Lung (tissue), 12 donors: ENCODE data around the gene GPR155. TPM values are rescaled to one million over a fixed set of nuclear protein-coding genes. Genes with fewer than 3 reads are reported as not detected.
A peak's percentile ranks its signal among the peaks of the same experiment; 100 is the strongest.
"Not testable (repeated sequence)": the region's sequence is repeated elsewhere in the genome, so short reads cannot be mapped to it uniquely, and the experiment has no call there.

ENCODE experiments used
- ATAC-seq: fragments of 200-7000 bp; cut with Tn5 transposase; one replicate; pipeline ENCODE4 v1.9.1; 2020; ENCODE audit warnings: moderate number of reproducible peaks; ENCODE audit not compliant: insufficient read depth, low FRiP score
- DNase-seq, 3 donors: peaks; one replicate each; pipeline ENCODE4 v3.0.0-alpha.2; 2013 to 2017
- H3K27ac ChIP-seq, 2 donors: one replicate each; pipeline ENCODE4 v1.5.1; 2013; ENCODE audit warnings: mild to moderate bottlenecking in 2 of 2, moderate library complexity in 2 of 2, control low read depth in 1 of 2, inconsistent platforms in 1 of 2, low read depth in 1 of 2, low read length in 1 of 2
- H3K27me3 ChIP-seq, 3 donors: one replicate each; pipeline ENCODE4 v1.5.1; 2013; ENCODE audit warnings: low read length in 2 of 3; ENCODE audit not compliant: control insufficient read depth in 3 of 3, insufficient read depth in 3 of 3
- H3K36me3 ChIP-seq, 4 donors: one replicate each; pipeline ENCODE4 v1.5.1; 2013; ENCODE audit warnings: low read length in 4 of 4, mild to moderate bottlenecking in 1 of 4, moderate library complexity in 1 of 4; ENCODE audit not compliant: control insufficient read depth in 4 of 4, insufficient read depth in 4 of 4
- H3K4me1 ChIP-seq, 5 donors: one replicate each; pipeline ENCODE4 v1.5.1; 2013; ENCODE audit warnings: low read length in 5 of 5, mild to moderate bottlenecking in 2 of 5, moderate library complexity in 1 of 5; ENCODE audit not compliant: control insufficient read depth in 5 of 5, insufficient read depth in 5 of 5
- H3K4me3 ChIP-seq: one replicate; pipeline ENCODE4 v1.5.1; 2013; ENCODE audit warnings: mild to moderate bottlenecking, control low read depth, moderate library complexity
- H3K9ac ChIP-seq, 2 donors: one replicate each; pipeline ENCODE4 v1.5.1; 2013; ENCODE audit warnings: low read length in 2 of 2, control low read depth in 1 of 2; ENCODE audit not compliant: insufficient read depth in 1 of 2
- H3K9me3 ChIP-seq, 4 donors: one replicate each; pipeline ENCODE4 v1.5.1; 2013; ENCODE audit warnings: low read length in 3 of 4, mild to moderate bottlenecking in 1 of 4, moderate library complexity in 1 of 4; ENCODE audit not compliant: control insufficient read depth in 4 of 4, insufficient read depth in 3 of 4
- CTCF ChIP-seq: IDR thresholded peaks from 2 replicates; pipeline ENCODE4 v1.5.1; 2012; ENCODE audit warnings: mild to moderate bottlenecking; ENCODE audit errors: control extremely low read depth, extremely low read depth
- WGBS, 2 donors: extraction: QIAGEN DNeasy Blood & Tissue Kit; methylation state at CpG; one replicate each; pipeline ENCODE4 v1.1.7; 2013; 5-methylcytosine and 5-hydroxymethylcytosine counted together
- polyA plus RNA-seq, 2 donors: library from polyadenylated mRNA; stranded (reverse); fragments of 200-250 nt; gene quantifications; one replicate each; pipeline ENCODE4 v1.2.1, GENCODE V29; 2013
- total RNA-seq, 2 donors: library from RNA; depleted of rRNA in 1 of 2; stranded (reverse); fragments of >200 nt in 1 of 2; gene quantifications; one replicate each; pipeline ENCODE4 v1.2.1, GENCODE V29; 2014 to 2021
- donor health status: control.
- donor health status: control.
- donor health status: Bipolar disorder and iron deficiency.
- donor health status: healthy.
- donor health status: DM: yes; HTN: yes; CAD: no.

The GPR155 gene
- total and polyA plus RNA-seq, 4 donors: 0.65 to 5.7 (median 2.5) TPM

- peak overlapping the region; percentile 91 for H3K4me3 ChIP-seq
- peak; percentile 28 for ATAC-seq
- H3K9ac ChIP-seq: peak overlapping the region; percentile 74 to 78
- TF ChIP-seq CTCF: no peak
- H3K36me3 ChIP-seq: peaks cover 0 to 8% (median 2%) of the 10 kb centered on the region in 4 donors
- H3K27me3 ChIP-seq: no peaks in the 10 kb centered on the region
- H3K27ac ChIP-seq: peak overlapping the region; percentile 87 to 95
- 14 to 15% methylated on average over 27 of the region's 27 CpGs for WGBS, 2 donors
- peaks cover 0 to 21% (median 9%) of the 10 kb centered on the region in 5 donors for H3K4me1 ChIP-seq
- no peaks in the 10 kb centered on the region for H3K9me3 ChIP-seq
- DNase-seq: peak; percentile 20 to 52 (median 26)
Observed at GRCh38 chr2:174395969-174396630, 90.7 kb downstream of the GPR155 start.

- no peak for TF ChIP-seq CTCF
- ATAC-seq (peak; percentile 93), DNase-seq (peak; percentile 87 to 93 (median 92))
- Histone ChIP-seq H3K9ac (peak within 1 kb of the TSS; percentile 74 to 78), H3K27ac (peak within 1 kb of the TSS; percentile 87 to 95), H3K36me3 (peaks cover 0 to 9% (median 2%) of the 10 kb centered on the region in 4 donors), H3K9me3 (no peaks in the 10 kb centered on the region), H3K4me3 (peak within 1 kb of the TSS; percentile 91), H3K4me1 (peaks cover 0 to 21% (median 9%) of the 10 kb centered on the region in 5 donors), H3K27me3 (no peaks in the 10 kb centered on the region)
- WGBS, 2 donors: 0 to 1% methylated on average over 32 to 35 of the region's 35 CpGs
Observed at GRCh38 chr2:174395284-174395968, 91.4 kb downstream of the GPR155 start, which contains the start of gene SCRN3. Gene SCRN3, plus strand, starts transcription at chr2:174395730. Its CDS starts 2,554 bp downstream, at chr2:174398284.

- peaks cover 0 to 11% (median under 1%) of the 10 kb centered on the region in 4 donors for H3K36me3 ChIP-seq
- H3K4me1 ChIP-seq: peaks cover 0 to 21% (median 9%) of the 10 kb centered on the region in 5 donors
- no peak overlapping the region for H3K9ac ChIP-seq
- DNase-seq (no peak), ATAC-seq (no peak)
- no peak for TF ChIP-seq CTCF
- H3K4me3 ChIP-seq: no peak overlapping the region
- no peak overlapping the region for H3K27ac ChIP-seq
- H3K27me3 ChIP-seq: no peaks in the 10 kb centered on the region
- H3K9me3 ChIP-seq: no peaks in the 10 kb centered on the region
Observed at GRCh38 chr2:174392706-174393105, 94.1 kb downstream of the GPR155 start.

GRCh38 chr2:174390303-174390702 lies 96.5 kb downstream of the GPR155 start:
- H3K27ac ChIP-seq, H3K9me3 ChIP-seq, DNase-seq, H3K4me3 ChIP-seq, H3K27me3 ChIP-seq, ATAC-seq, H3K9ac ChIP-seq: not testable (repeated sequence)
- Histone ChIP-seq H3K4me1 (peaks cover 0 to 12% (median 9%) of the 10 kb centered on the region in 5 donors), H3K36me3 (peaks cover 6 to 19% (median 10%) of the 10 kb centered on the region in 4 donors)
- WGBS, 2 donors: 97 to 99% methylated on average over 3 of the region's 3 CpGs
